Heart right ventricle (tissue), 16 donors: Measurements from ENCODE around the gene MAP3K1. TPM values are rescaled to one million over a fixed set of nuclear protein-coding genes. Genes with fewer than 3 reads are reported as not detected.
A peak's percentile ranks its signal among the peaks of the same experiment; 100 is the strongest.

Experiments
- ATAC-seq, 8 donors: fragments of 200-7000 bp; cut with Tn5 transposase; one replicate each; pipeline ENCODE4 v1.9.1; 2020; ENCODE audit warnings: mild to moderate bottlenecking in 8 of 8, moderate library complexity in 8 of 8, moderate number of reproducible peaks in 1 of 8
- DNase-seq, 2 donors: peaks; one replicate each; pipeline ENCODE4 v3.0.0-alpha.2; 2020
- H3K27ac ChIP-seq, 10 donors: fragments of 200-600 bp; sonication (generic) in 2 of 10; one replicate each; pipeline versions ENCODE4 v1.5.0 to v1.8.0; 2020 to 2022; ENCODE audit warnings: mild to moderate bottlenecking in 3 of 10
- H3K27me3 ChIP-seq, 7 donors: fragments of 200-600 bp; one replicate each; pipeline ENCODE4 v1.8.0; 2021 to 2022; ENCODE audit warnings: mild to moderate bottlenecking in 2 of 7
- H3K36me3 ChIP-seq, 9 donors: fragments of 200-600 bp; sonication (generic) in 1 of 9; one replicate each; pipeline versions ENCODE4 v1.5.0 to v1.8.0; 2020 to 2022; ENCODE audit warnings: mild to moderate bottlenecking in 2 of 9
- H3K4me1 ChIP-seq, 9 donors: fragments of 200-600 bp; sonication (generic) in 1 of 9; one replicate each; pipeline versions ENCODE4 v1.5.0 to v1.8.0; 2020 to 2022; ENCODE audit warnings: mild to moderate bottlenecking in 4 of 9
- H3K4me3 ChIP-seq, 10 donors: fragments of 200-600 bp; sonication (generic) in 2 of 10; one replicate each; pipeline versions ENCODE4 v1.5.0 to v1.8.0; 2020 to 2022; ENCODE audit warnings: mild to moderate bottlenecking in 7 of 10, moderate library complexity in 2 of 10
- H3K9me3 ChIP-seq, 11 donors: fragments of 200-600 bp in 10 of 11; sonication (generic) in 2 of 11; one replicate each; pipeline versions ENCODE4 v1.5.0 to v1.8.0; 2013 to 2022; ENCODE audit warnings: mild to moderate bottlenecking in 2 of 11, control low read depth in 1 of 11, moderate library complexity in 1 of 11
- CTCF ChIP-seq, 9 donors: fragments of 200-600 bp; sonication (generic) in 2 of 9; IDR thresholded peaks; one replicate each; pipeline versions ENCODE4 v1.5.0 to v1.8.0; 2021 to 2022; ENCODE audit warnings: antibody characterized with exemption in 9 of 9, mild to moderate bottlenecking in 5 of 9, moderate library complexity in 1 of 9
- WGBS, 2 donors: extraction: QIAGEN DNeasy Blood & Tissue Kit; methylation state at CpG; one replicate each; pipeline ENCODE4 v1.1.7; 2013; ENCODE audit warnings: inconsistent platforms in 1 of 2; 5-methylcytosine and 5-hydroxymethylcytosine counted together
- intact Hi-C, 10 donors: fragments of 100-400 bp; cut with DNase I; formaldehyde crosslinking; loops; one replicate each; pipeline versions ENCODE4 v1.11.1 to v1.14.2; 2022
- polyA plus RNA-seq, 2 donors: library from polyadenylated mRNA; stranded (reverse); fragments of 200-250 nt; gene quantifications; one replicate each; pipeline ENCODE4 v1.2.3, GENCODE V29; 2013
- total RNA-seq, 10 donors: library from RNA; stranded (reverse); fragmentation: NEBNext Ultra II Directional in 3 of 10; extraction: Animal tissue kit (Norgen Biotek cat#: 25700) in 3 of 10; gene quantifications; one replicate each; pipeline versions ENCODE4 v1.2.1 to v1.2.4, GENCODE V29; 2021 to 2023
- donor health status: Arrhythmogenic right ventricular cardiomyopathy.
- donor health status: ischemic (EF 13 %, LVEDD 7.1; RV severe dilation, severe dysfunction).
- donor health status: healthy with polysubstance abuse.
- donor health status: DM: no; HTN: yes; CAD: no.
- donor health status: DM: no; HTN: no; CAD: no.
- donor health status: ischemic (EF 25% LVEDD 6.9; RV normal size, moderate dysfunction).
- donor health status: ischemic (EF 25% LVEDD 5.7; RV mildly dilated, moderate dysfunction).
- donor health status: healthy.
- donor health status: DM: yes; HTN: yes; CAD: no.
- donor health status: Ischemic cardiomyopathy.
- donor health status: ischemic (EF 35%, LVEDD 5.7; RV mildly dilated, moderate dysfunction).
- donor health status: nonischemic (EF 11% LVEDD 7.7; RV severe dilation, severe dysfunction).
- donor health status: DM: yes; HTN: yes; CAD: no.
- donor health status: PGD.
- donor health status: ischemic (EF 29% LVEDD 5.4; RV normal size, mild dysfunction).
- donor health status: nonischemic (EF 23%, LVEDD 6.1; RV moderate dilation, normal function).

MAP3K1 gene
- total and polyA plus RNA-seq, 12 donors: 1.7 to 13.3 (median 6.3) TPM

GRCh38 chr5:56815658-56816545 is 553 bp downstream of the MAP3K1 start:
- intact Hi-C loops: loop anchor here in 7 of 10 donors (2.0 to 10.0 kb wide), 8 partner anchors 201 to 819 kb away; no protein-coding TSS in a partner anchor
- peaks cover 3 to 47% (median 35%) of the 10 kb centered on the region in 9 donors for H3K4me1 ChIP-seq

GRCh38 chr5:56816546-56817081 is 1.3 kb downstream of the MAP3K1 start:
- Histone ChIP-seq H3K27me3 (no peaks in the 10 kb centered on the region), H3K4me3 (peak overlapping the region; percentile 64 to 96 (median 88)), H3K36me3 (peaks cover 0 to 7% (median 0%) of the 10 kb centered on the region in 9 donors), H3K27ac (peak overlapping the region; percentile 65 to 99 (median 96)), H3K4me1 (peaks cover 3 to 50% (median 42%) of the 10 kb centered on the region in 9 donors), H3K9me3 (no peaks in the 10 kb centered on the region)
- peak in 1 of 9 donors; percentile 18 for TF ChIP-seq CTCF (IDR thresholded peaks at IDR 0.05)
- intact Hi-C loops: loop anchor here in 7 of 10 donors (5.0 to 10.0 kb wide), 6 partner anchors 202 to 819 kb away; no protein-coding TSS in a partner anchor
- peak; percentile 50 to 58 for DNase-seq
- ATAC-seq: peak; percentile 42 to 82 (median 78)
- 0% methylated on average over 43 of the region's 43 CpGs for WGBS, 2 donors

More at GRCh38 chr5:56815658-56816545, 553 bp downstream of the MAP3K1 start:
- ATAC-seq: peak; percentile 4 to 53 (median 18)
- peak overlapping the region; percentile 65 to 99 (median 96) for H3K27ac ChIP-seq
- WGBS, 2 donors: 0% methylated on average over 85 to 116 of the region's 116 CpGs
- no peak for TF ChIP-seq CTCF (IDR thresholded peaks at IDR 0.05)
- H3K36me3 ChIP-seq: peaks cover 0 to under 1% (median 0%) of the 10 kb centered on the region in 9 donors
- H3K27me3 ChIP-seq: no peaks in the 10 kb centered on the region
- peak overlapping the region; percentile 64 to 96 (median 88) for H3K4me3 ChIP-seq
- H3K9me3 ChIP-seq: no peaks in the 10 kb centered on the region
- DNase-seq: peak; percentile 30 to 34

- Histone ChIP-seq H3K36me3 (peaks cover 0 to 7% (median 0%) of the 10 kb centered on the region in 9 donors), H3K9me3 (no peaks in the 10 kb centered on the region), H3K4me1 (peaks cover 3 to 58% (median 44%) of the 10 kb centered on the region in 9 donors), H3K27me3 (no peaks in the 10 kb centered on the region), H3K27ac (peak overlapping the region in 9 of 10 donors; percentile 86 to 99 (median 96)), H3K4me3 (peak overlapping the region; percentile 64 to 96 (median 88))
- no peak for TF ChIP-seq CTCF (IDR thresholded peaks at IDR 0.05)
- ATAC-seq (no peak), DNase-seq (no peak)
- 25 to 32% methylated on average over 8 of the region's 8 CpGs for WGBS, 2 donors
- intact Hi-C loops: loop anchor here in 7 of 10 donors (5.0 to 10.0 kb wide), 6 partner anchors 203 to 820 kb away; no protein-coding TSS in a partner anchor
Observed at GRCh38 chr5:56817263-56818014, 2.1 kb downstream of the MAP3K1 start.
